Astrocyte of the hippocampus (primary cell): Measurements from ENCODE around the gene NFXL1.
A peak's percentile ranks its signal among the peaks of the same experiment; 100 is the strongest.
"Not testable (repeated sequence)": the region's sequence is repeated elsewhere in the genome, so short reads cannot be mapped to it uniquely, and the experiment has no call there.

Experiments used
- DNase-seq: peaks from one replicate; pipeline ENCODE4 v3.0.0; 2011; ENCODE audit warnings: low read depth, low spot score

NFXL1 gene

GRCh38 chr4:47914220-47914925 is at the start of gene NFXL1:
NFXL1 (minus strand) TSS chr4:47914583; CDS start chr4:47914203, 380 bp downstream.
- peak; percentile 98 for DNase-seq

GRCh38 chr4:47954677-47955076 is 40.3 kb upstream of the NFXL1 start:
- DNase-seq: no peak

- DNase-seq: no peak
Measured at GRCh38 chr4:47954245-47954644, 39.9 kb upstream of the NFXL1 start.

GRCh38 chr4:47945930-47946726 is 31.7 kb upstream of the NFXL1 start:
- DNase-seq: no peak

- no peak for DNase-seq
Measured at GRCh38 chr4:47942081-47942819, 27.9 kb upstream of the NFXL1 start.

- no peak for DNase-seq
Measured at GRCh38 chr4:47939456-47939855, 25.1 kb upstream of the NFXL1 start.

GRCh38 chr4:47936336-47936735 is 22.0 kb upstream of the NFXL1 start:
- DNase-seq: no peak

GRCh38 chr4:47933840-47934239 is 19.5 kb upstream of the NFXL1 start:
- DNase-seq: peak; percentile 59

GRCh38 chr4:47930971-47931804 is 16.8 kb upstream of the NFXL1 start:
- DNase-seq: peak; percentile 63

GRCh38 chr4:47929682-47930201 is 15.4 kb upstream of the NFXL1 start:
- DNase-seq: no peak

GRCh38 chr4:47926667-47927258 is 12.4 kb upstream of the NFXL1 start:
- DNase-seq: peak; percentile 72

GRCh38 chr4:47923261-47923608 is 8.9 kb upstream of the NFXL1 start:
- DNase-seq: not testable (repeated sequence)

GRCh38 chr4:47922436-47923260 is 8.3 kb upstream of the NFXL1 start:
- DNase-seq: not testable (repeated sequence)

GRCh38 chr4:47917163-47917562 is 2.8 kb upstream of the NFXL1 start:
- DNase-seq: not testable (repeated sequence)

- DNase-seq: no peak
Measured at GRCh38 chr4:47915378-47915777, 995 bp upstream of the NFXL1 start.

GRCh38 chr4:47914926-47915237 is 499 bp upstream of the NFXL1 start:
- no peak for DNase-seq

GRCh38 chr4:47913861-47914219 is 543 bp downstream of the NFXL1 start:
- DNase-seq: peak; percentile 53

GRCh38 chr4:47913330-47913729 is 1.1 kb downstream of the NFXL1 start:
- DNase-seq: peak; percentile 61

GRCh38 chr4:47907089-47907646 is 7.2 kb downstream of the NFXL1 start:
- no peak for DNase-seq

- no peak for DNase-seq
Measured at GRCh38 chr4:47899639-47900038, 14.7 kb downstream of the NFXL1 start.
